Activated T-cell treated with anti-CD3 and anti-CD28 coated beads, Interleukin-2, amount 50 U/mL, for 1 hour (primary cell): ENCODE measurements around the gene OASL.

ENCODE experiments used
- DNase-seq: peaks from one replicate; pipeline ENCODE4 v3.0.0-alpha.2; 2020

Gene OASL

DNA sequence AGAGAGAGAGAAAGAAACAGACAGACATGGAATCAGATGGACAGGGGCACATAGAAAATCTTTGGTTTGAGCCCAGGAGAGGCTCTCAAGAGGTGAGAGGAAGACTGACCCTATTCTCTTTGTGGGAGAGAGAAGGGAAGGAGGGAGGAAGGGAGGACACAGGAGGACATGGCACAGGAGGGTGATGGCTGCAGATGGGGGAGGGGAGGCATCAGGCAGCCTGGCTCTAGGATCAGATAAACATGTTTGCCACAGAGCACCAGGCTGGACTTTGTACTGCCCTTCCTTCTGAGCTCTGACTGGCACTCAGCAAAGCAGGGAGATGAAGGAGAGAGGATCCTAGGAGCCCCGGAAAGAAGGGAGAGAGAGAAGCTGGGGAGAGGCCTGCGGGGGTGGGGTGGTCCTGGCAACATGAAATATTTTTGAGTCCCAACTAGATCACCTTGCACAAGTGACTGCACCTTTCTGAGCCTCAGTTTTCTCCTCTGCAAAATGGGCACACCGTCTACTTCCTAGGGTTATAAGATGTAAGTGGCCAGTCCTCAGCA lies 54.6 kb downstream of the OASL start:
- DNase-seq: no peak

DNA sequence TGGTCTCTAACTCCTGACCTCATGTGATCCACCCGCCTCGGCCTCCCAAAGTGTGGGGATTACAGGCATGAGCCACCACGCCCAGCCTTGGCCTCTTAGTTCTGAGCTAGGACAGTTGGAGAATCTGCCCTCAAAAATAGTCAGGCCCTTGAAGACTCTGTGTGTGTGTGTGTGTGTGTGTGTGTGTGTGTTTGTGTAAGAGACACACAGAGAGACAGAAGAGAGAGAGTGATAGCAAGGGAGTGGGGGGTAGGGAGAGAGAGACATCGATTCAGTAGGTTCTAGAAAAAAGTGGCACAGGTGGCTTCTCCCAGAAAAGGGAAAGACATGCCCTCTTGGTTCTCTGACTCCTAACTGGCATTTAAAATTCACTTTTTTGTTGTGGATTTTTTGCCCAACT lies 55.3 kb downstream of the OASL start:
- DNase-seq: no peak

DNA sequence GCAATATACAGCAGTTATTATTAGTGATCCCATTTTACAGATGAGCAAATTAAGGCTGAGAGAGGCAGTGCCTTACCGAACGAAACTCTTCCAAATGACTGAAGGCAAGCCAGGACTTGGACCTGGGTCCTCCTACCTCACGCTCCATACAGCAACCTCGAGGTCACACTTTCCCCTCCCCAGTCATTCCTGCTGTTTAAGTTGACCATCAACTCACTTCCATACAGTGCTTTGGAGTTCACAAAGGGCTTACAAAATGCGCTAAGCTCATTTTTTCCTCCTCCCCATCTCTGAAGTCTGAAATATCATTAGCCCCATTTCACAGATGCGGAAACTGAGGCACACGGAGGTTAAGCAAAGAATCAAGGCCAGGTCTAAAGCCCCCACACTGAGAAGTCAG lies 56.4 kb downstream of the OASL start:
- DNase-seq: no peak

DNA sequence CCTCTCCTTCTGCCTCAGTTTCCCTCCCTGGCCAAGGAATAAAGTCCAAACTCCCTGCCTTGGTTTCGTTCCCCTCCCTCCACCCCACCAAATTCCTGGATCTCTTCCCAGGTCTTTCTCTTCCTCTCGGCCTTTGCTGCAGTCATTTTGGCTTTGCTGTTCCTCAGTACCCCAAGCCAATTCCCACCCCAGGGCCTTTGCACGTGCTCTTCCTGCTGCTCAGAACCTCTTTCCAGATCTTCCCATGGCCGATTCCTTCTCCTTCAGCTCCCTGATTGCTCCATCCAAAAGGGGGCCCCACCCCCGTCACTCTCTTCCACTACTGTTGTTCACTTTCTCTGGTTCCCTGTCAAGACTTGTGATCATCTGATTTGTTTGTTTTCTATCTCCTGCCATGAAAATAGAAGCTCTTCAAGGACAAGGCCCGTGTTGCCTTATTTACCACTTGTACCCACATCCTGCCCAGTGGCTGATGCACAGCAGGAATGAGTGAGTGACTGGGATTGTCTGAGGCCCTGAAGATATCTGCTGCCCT lies 57.6 kb downstream of the OASL start:
- no peak for DNase-seq

DNA sequence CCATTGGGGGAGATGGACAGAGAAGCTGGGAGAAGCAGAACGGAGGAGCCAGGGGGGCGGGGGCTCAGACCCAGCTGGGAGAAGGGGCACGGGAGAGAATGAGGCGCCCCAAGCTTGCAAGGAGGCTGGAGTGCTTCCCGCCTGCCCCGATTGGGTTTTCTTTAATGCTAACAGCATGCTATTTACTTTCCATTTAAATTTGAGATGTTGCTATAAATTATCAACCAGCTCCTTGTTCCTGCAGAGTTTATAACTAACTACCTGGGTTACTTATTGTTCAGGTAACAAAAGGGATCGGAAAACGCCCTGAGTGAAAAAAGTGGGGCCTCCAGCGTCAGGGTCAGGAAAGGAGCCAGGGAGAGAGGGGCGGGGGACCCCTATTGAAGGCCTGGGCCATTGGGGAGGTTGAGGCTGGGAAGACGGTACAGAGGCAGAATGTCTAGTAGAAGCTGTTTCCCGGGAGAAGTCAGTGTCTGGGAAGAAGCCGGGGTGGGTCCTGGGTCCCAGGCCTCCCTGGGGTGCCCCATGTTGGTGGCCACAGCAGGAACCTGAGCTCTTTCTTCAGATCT lies 58.2 kb downstream of the OASL start:
- no peak for DNase-seq

DNA sequence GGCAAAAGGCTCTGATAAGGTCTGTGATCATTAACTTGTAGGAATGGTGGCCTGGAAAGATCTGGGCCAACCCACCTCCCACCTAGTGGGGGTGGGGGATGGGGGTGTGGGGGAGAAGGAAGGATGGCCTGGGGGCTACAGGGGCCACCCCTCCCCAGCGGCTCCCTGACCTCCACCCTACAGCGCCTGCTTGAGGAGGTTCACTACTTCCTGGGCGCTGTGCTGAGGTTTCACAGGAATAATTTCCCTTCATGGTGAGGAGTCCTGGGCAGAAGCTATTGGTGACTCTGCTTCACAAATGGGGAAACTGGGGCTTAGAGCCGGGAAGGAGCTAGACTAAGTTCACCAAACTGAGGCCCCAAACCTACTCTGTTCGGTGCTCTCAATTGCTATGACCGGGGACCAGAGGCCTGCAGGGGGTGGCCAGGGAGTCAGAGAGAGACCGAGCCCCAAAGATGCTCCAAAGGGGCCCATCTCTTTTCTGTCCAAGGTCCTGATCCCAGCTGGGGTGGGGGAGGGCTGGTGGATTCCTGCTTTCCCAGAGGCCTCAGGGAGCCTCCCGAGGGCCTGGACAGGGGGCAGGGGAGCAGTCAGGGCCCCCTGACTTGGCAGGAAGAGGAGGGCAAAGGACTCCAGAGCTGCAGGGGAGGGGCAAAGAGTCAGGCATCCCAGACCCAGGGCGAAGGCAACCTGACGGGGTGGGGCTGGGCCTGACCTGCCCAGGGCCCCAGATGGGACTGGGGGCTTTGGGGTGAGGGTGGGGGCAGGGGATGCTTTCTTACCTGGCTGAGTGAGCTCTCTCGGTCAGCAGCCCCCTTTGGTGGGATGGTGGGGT lies 59.0 kb downstream of the OASL start:
- no peak for DNase-seq

DNA sequence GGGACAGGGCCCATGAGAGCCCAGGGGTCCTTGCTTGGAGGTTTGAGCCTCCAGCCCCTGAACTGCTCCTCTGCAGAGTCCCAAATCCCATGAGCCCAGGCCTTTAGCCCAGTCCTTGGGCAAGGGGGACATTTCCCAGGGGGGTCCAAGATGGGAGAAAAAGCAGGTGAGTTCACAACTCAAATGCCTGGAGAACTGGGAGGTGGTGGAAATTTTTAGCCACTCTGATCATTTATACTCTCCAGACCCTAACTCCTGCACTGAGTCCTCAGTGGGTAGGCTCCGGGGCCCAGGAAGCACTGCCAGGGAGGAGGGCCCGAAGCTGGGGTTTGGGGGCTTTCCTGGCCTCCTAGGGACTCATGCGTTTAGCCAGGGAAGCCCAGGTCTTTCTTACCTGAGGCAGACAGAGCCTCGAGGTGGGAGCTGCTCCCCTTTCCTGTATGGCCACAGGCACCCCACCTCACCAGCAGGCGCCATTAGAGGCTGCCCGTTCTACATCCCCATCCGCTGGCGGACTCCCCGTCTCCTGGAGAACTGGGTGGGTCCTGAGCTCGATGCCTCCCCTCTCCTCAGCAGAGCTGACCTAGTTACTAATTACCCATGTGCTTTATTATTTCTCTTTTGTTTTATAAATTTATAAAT lies 59.7 kb downstream of the OASL start:
- no peak for DNase-seq

DNA sequence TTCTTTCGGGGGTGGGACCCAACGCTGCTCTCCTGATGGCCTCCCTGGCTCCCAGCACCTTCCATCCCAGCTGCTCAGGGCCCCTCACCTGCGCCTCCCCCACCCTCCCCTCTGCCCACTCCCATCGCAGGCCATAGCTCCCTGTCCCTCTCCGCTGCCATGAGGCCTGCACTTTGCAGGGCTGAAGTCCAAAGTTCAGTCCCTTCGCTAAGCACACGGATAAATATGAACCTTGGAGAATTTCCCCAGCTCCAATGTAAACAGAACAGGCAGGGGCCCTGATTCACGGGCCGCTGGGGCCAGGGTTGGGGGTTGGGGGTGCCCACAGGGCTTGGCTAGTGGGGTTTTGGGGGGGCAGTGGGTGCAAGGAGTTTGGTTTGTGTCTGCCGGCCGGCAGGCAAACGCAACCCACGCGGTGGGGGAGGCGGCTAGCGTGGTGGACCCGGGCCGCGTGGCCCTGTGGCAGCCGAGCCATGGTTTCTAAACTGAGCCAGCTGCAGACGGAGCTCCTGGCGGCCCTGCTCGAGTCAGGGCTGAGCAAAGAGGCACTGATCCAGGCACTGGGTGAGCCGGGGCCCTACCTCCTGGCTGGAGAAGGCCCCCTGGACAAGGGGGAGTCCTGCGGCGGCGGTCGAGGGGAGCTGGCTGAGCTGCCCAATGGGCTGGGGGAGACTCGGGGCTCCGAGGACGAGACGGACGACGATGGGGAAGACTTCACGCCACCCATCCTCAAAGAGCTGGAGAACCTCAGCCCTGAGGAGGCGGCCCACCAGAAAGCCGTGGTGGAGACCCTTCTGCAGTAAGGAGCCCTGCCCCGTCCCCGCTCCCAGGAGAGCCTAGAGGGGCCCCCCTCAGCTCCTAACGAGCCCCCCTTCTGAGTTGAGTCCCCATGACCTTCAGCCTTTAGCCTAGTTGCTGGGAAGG lies 60.5 kb downstream of the OASL start, which contains the start of gene HNF1A:
Gene HNF1A, plus strand, starts transcription at position 248 of the 924 bp plus-strand sequence. Its CDS starts 226 bp downstream, at position 474.
- no peak for DNase-seq

DNA sequence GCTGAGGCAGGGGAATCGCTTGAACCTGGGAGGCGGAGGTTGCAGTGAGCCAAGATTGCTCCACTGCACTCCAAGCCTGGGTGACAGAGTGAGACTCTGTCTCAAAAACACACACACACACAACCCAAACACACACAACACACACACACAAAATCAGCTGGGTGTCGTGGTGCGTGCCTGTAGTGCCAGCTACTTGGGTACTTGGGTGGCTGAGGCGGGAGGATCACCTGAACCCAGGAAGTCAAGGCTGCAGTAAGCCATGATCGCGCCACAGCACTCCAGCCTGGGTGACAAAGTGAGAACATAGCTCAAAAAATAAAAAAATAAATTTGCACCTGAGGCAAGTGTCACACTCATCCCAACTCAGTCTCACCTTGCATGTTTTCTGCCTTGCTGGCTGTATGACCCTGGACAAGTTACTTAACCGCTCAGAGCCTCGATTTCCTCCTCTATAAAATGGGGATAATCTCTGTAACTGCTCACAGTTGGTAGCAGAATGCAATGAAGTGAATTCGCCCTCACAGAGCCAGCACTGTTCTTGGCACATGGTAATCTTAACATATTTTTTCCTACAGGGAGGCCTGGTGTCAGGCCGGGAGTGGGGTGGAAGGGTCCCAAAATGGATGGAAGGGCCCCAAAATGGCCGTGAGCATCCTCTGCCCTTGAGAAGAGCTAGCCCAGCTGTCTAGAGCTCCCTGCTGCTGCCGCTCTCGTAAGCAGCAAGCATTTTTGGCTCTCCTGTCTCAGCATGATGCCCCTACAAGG lies 61.3 kb downstream of the OASL start:
- no peak for DNase-seq

DNA sequence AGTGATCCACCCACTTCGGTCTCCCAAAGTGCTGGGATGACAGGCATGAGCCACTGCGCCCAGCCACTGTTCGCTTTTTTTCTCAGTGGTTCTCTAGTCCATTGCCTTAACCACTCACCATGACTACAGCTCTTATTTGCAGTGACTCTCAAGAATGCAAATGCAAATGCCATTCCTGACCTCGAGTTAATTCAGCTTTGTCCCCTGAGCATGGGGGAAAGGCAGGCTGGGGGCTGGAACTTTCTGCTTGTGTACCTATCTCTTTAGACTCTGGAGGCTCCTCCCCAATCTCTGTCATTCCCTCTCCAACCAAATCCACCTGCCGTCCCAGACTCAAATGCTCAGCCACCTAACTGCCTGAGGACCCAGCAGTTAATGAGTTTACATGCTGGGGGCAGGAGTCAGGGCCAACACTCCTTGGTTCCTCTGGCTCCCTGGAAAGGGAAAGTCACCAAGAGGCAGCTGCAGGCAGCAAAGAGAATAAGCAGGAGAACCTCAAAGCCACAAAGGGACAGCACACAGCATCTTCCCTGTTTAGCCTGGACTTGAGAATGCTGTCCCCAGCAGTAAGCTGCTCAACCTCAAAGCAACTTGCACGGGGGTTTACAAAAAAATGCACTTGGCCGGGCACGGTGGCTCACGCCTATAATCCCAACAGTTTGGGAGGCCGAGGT lies 66.0 kb downstream of the OASL start:
- DNase-seq: no peak

DNA sequence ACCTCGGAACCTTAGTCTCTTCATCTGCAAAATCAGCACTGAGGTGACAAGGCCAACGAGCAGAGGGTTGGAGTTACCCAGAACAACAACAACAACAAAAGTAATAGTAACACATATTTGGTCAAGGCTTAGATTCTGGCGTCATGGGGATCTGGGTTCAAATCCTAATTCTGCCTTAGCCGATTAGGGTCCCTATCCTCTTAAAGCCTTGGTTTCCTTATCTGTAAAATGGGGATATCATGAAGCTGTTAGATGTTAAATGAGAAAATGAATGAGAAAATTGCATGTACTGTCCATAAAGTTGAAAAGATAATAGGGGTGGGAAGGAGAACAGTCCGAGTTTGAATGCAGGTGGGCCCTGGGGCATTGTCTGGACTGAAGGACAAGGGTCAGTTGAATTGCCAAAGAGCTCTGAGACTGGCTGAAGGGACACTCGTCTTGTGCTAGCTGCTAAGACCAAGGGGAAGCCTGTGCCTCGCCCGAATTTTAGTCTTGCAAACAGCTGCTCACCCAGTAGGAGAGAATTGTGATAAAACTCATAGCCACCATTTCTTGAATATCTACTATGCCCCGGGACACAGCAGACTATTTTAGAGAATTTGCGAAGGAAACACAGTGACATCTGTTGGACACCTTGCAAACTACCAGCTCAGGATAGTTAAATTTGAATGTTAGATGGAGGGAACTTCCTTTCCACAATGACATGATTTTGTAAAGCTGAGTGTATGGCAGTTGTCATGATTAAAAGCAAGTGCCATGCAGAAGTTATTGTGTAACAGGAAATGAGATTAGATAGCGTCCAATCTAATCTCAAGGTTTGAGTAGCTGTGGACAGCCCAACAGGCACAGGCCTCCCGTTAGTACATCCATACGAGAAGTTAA lies 67.5 kb downstream of the OASL start:
- peak; percentile 21 for DNase-seq

DNA sequence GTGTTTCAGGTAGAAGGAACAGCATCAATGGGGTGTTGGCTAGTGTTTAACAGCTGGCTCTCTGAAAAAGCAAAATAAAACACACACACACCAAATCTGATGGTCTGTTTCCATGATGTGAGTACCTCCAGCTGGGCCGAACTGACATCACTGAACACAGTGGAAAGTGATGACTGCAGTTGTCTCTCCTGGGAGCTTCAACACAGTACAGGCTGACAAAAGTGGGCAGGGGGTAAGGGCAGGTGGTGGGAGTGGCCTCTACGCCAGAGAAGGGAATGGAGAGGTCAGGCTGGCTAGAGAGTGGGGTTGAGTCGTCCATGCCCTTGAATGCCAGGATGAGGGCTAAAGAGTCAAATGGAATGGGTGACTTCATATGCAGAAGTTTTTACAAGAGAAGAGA lies 68.7 kb downstream of the OASL start:
- no peak for DNase-seq
